ENCODE measurements around the gene CAMK4. TPM values are rescaled to one million over a fixed set of nuclear protein-coding genes. Genes with fewer than 3 reads are reported as not detected.

Gene CAMK4
- polyA plus RNA-seq, 1 donor (not counting 4 experiments of a cell fraction or from before 2014, with no cell fraction given): 0.45 TPM

GRCh38 chr5:111478898-111479297, 254.7 kb downstream of the CAMK4 start:
- dilution Hi-C loops (cut with MboI; ENCODE audit: extremely low pct_ligation_motif_present, low sequenced_read_pairs): no loop called here

GRCh38 chr5:111480346-111480745, 256.2 kb downstream of the CAMK4 start:
- TF ChIP-seq CTCF (optimal IDR thresholded peaks at IDR 0.05 in 1 of 3, IDR thresholded peaks at IDR 0.05 in 1 of 3, conservative IDR thresholded peaks at IDR 0.05 in 1 of 3; ENCODE audit: extremely low read depth in 1 of 3, insufficient read depth in 2 of 3, low read length in 3 of 3) (no peak), EZH2 (IDR thresholded peaks at IDR 0.05; ENCODE audit: low read length) (no peak)
- no peak overlapping the region for H3K27ac ChIP-seq (ENCODE audit: control insufficient read depth, insufficient read depth, low read length)
- no peaks in the 10 kb centered on the region for H3K27me3 ChIP-seq (ENCODE audit: control insufficient read depth, extremely low read depth, insufficient read depth, low read length)
- H3K36me3 ChIP-seq (ENCODE audit: control insufficient read depth in 2 of 2, extremely low read depth in 1 of 2, insufficient read depth in 2 of 2, low read length in 2 of 2): no peaks in the 10 kb centered on the region
- no peaks in the 10 kb centered on the region for H3K9me1 ChIP-seq (ENCODE audit: control insufficient read depth, extremely low read depth, insufficient read depth, low read length)
- no peaks in the 10 kb centered on the region for H4K20me1 ChIP-seq (ENCODE audit: control insufficient read depth, extremely low read depth, insufficient read depth, low read length)
- H3K4me3 ChIP-seq (ENCODE audit: control insufficient read depth in 2 of 3, extremely low read depth in 1 of 3, insufficient read depth in 2 of 3, low read depth in 1 of 3, low read length in 3 of 3): no peak overlapping the region
- no peaks in the 10 kb centered on the region for H3K4me1 ChIP-seq (ENCODE audit: control insufficient read depth, extremely low read depth, insufficient read depth, low read length)
- no peak for FAIRE-seq
- no peak overlapping the region for H2AFZ ChIP-seq (ENCODE audit: control insufficient read depth, low read length)
- dilution Hi-C loops (cut with MboI; ENCODE audit: extremely low pct_ligation_motif_present, low sequenced_read_pairs): no loop called here
- no peak for DNase-seq (ENCODE audit: low read depth, low spot score)
- H3K4me2 ChIP-seq (ENCODE audit: control insufficient read depth, extremely low read depth, insufficient read depth, low read depth, low read length): no peak overlapping the region
- no peaks in the 10 kb centered on the region for H3K9me3 ChIP-seq (ENCODE audit: control insufficient read depth, low read depth, low read length)
- no peak overlapping the region for H3K9ac ChIP-seq (ENCODE audit: control insufficient read depth, extremely low read depth, insufficient read depth, low read length)
- H3K79me2 ChIP-seq (ENCODE audit: control insufficient read depth, insufficient read depth, low read length): no peaks in the 10 kb centered on the region

More at GRCh38 chr5:111478898-111479297, 254.7 kb downstream of the CAMK4 start:
- Histone ChIP-seq H3K9me1 (ENCODE audit: control insufficient read depth, extremely low read depth, insufficient read depth, low read length) (no peaks in the 10 kb centered on the region), H3K27ac (ENCODE audit: control insufficient read depth, insufficient read depth, low read length) (no peak overlapping the region), H3K4me2 (ENCODE audit: control insufficient read depth, extremely low read depth, insufficient read depth, low read depth, low read length) (no peak overlapping the region), H3K79me2 (ENCODE audit: control insufficient read depth, insufficient read depth, low read length) (no peaks in the 10 kb centered on the region), H3K36me3 (ENCODE audit: control insufficient read depth in 2 of 2, extremely low read depth in 1 of 2, insufficient read depth in 2 of 2, low read length in 2 of 2) (no peaks in the 10 kb centered on the region), H3K9ac (ENCODE audit: control insufficient read depth, extremely low read depth, insufficient read depth, low read length) (no peak overlapping the region), H3K4me3 (ENCODE audit: control insufficient read depth in 2 of 3, extremely low read depth in 1 of 3, insufficient read depth in 2 of 3, low read depth in 1 of 3, low read length in 3 of 3) (no peak overlapping the region), H3K27me3 (ENCODE audit: control insufficient read depth, extremely low read depth, insufficient read depth, low read length) (no peaks in the 10 kb centered on the region), H3K4me1 (ENCODE audit: control insufficient read depth, extremely low read depth, insufficient read depth, low read length) (no peaks in the 10 kb centered on the region), H4K20me1 (ENCODE audit: control insufficient read depth, extremely low read depth, insufficient read depth, low read length) (no peaks in the 10 kb centered on the region), H2AFZ (ENCODE audit: control insufficient read depth, low read length) (no peak overlapping the region), H3K9me3 (ENCODE audit: control insufficient read depth, low read depth, low read length) (no peaks in the 10 kb centered on the region)
- no peak for TF ChIP-seq CTCF (optimal IDR thresholded peaks at IDR 0.05 in 1 of 3, IDR thresholded peaks at IDR 0.05 in 1 of 3, conservative IDR thresholded peaks at IDR 0.05 in 1 of 3; ENCODE audit: extremely low read depth in 1 of 3, insufficient read depth in 2 of 3, low read length in 3 of 3)
- TF ChIP-seq EZH2 (IDR thresholded peaks at IDR 0.05; ENCODE audit: low read length): no peak
- FAIRE-seq (no peak), DNase-seq (ENCODE audit: low read depth, low spot score) (no peak)

Measured in keratinocyte (primary cell).